SK-N-SH treated with all-trans-retinoic acid at 6 μM for 48 hours (cell line): ENCODE data around the gene NLGN2.
A peak's percentile ranks its signal among the peaks of the same experiment; 100 is the strongest.

Source experiments
- ATAC-seq: fragments of 200-7000 bp; cut with Tn5 transposase; 3 replicates; pipeline ENCODE4 v1.9.1; 2020; ENCODE audit warnings: mild to moderate bottlenecking, moderate library complexity
- ARNTL ChIP-seq: fragments of 450-650 bp; formaldehyde crosslinking; IDR thresholded peaks from 2 replicates; pipeline ENCODE4 v1.5.0; 2020; ENCODE audit warnings: low read depth, mild to moderate bottlenecking, moderate library complexity, borderline replicate concordance
- BACH2 ChIP-seq: fragments of 250-450 bp; sonication (Bioruptor Pico); IDR thresholded peaks from 2 replicates; pipeline ENCODE4 v1.9.0; 2021; ENCODE audit warnings: mild to moderate bottlenecking, borderline replicate concordance
- CSDC2 ChIP-seq: fragments of 250-450 bp; sonication (Bioruptor Pico); IDR thresholded peaks from 2 replicates; pipeline ENCODE4 v1.5.0; 2020; ENCODE audit warnings: mild to moderate bottlenecking, moderate library complexity
- ESRRG ChIP-seq: fragments of 250-450 bp; sonication (Bioruptor Pico); IDR thresholded peaks from 2 replicates; pipeline ENCODE4 v1.6.1; 2021; ENCODE audit warnings: mild to moderate bottlenecking
- ISL1 ChIP-seq: fragments of 250-450 bp; sonication (Bioruptor Pico); IDR thresholded peaks from 2 replicates; pipeline ENCODE4 v2.1.2; 2022; ENCODE audit warnings: mild to moderate bottlenecking, moderate library complexity
- OSR1 ChIP-seq: fragments of 250-450 bp; sonication (Bioruptor Pico); IDR thresholded peaks from 2 replicates; pipeline ENCODE4 v1.8.0; 2022; ENCODE audit warnings: moderate library complexity, mild to moderate bottlenecking, inconsistent platforms
- PPARA ChIP-seq: fragments of 250-450 bp; sonication (Bioruptor Pico); IDR thresholded peaks from 2 replicates; pipeline ENCODE4 v1.5.0; 2020; ENCODE audit warnings: mild to moderate bottlenecking, borderline replicate concordance
- SNAI2 ChIP-seq: fragments of 250-450 bp; sonication (Bioruptor Pico); IDR thresholded peaks from 2 replicates; pipeline ENCODE4 v1.5.0; 2020; ENCODE audit warnings: mild to moderate bottlenecking, moderate library complexity
- TCF4 ChIP-seq: fragments of 250-450 bp; sonication (Bioruptor Pico); IDR thresholded peaks from 2 replicates; pipeline ENCODE4 v1.8.0; 2021; ENCODE audit warnings: mild to moderate bottlenecking, moderate library complexity, borderline replicate concordance
- TOX ChIP-seq: fragments of 250-450 bp; sonication (Bioruptor Pico); IDR thresholded peaks from 2 replicates; pipeline ENCODE4 v1.8.0; 2021; ENCODE audit warnings: mild to moderate bottlenecking, moderate library complexity, borderline replicate concordance
- ZC3H10 ChIP-seq: fragments of 250-450 bp; sonication (Bioruptor Pico); IDR thresholded peaks from 2 replicates; pipeline ENCODE4 v1.5.1; 2021; ENCODE audit warnings: mild to moderate bottlenecking, moderate library complexity
- ZFP3 ChIP-seq: fragments of 250-450 bp; sonication (Bioruptor Pico); IDR thresholded peaks from 2 replicates; pipeline ENCODE4 v1.5.0; 2020; ENCODE audit warnings: mild to moderate bottlenecking, moderate library complexity
- ZFP30 ChIP-seq: fragments of 450-650 bp; formaldehyde crosslinking; IDR thresholded peaks from 2 replicates; pipeline ENCODE4 v1.5.0; 2022; ENCODE audit warnings: mild to moderate bottlenecking, moderate library complexity
- ZNF565 ChIP-seq: fragments of 450-650 bp; formaldehyde crosslinking; conservative IDR thresholded peaks from 2 replicates; pipeline ENCODE4 v1.5.0; 2020; ENCODE audit warnings: low read depth, mild to moderate bottlenecking, moderate library complexity
- TF ChIP-seq, protein P1 (sequence below): fragments of 250-450 bp; sonication (Bioruptor Pico); IDR thresholded peaks from 2 replicates; pipeline ENCODE4 v1.8.0; 2021; ENCODE audit warnings: low read depth, mild to moderate bottlenecking, moderate library complexity, borderline replicate concordance
- TF ChIP-seq, protein P2 (sequence below): fragments of 250-450 bp; sonication (Bioruptor Pico); IDR thresholded peaks from 2 replicates; pipeline ENCODE4 v1.5.1; 2020; ENCODE audit warnings: low read depth, mild to moderate bottlenecking, moderate library complexity
- TF ChIP-seq, protein P3 (sequence below): fragments of 250-450 bp; sonication (Bioruptor Pico); IDR thresholded peaks from 2 replicates; pipeline ENCODE4 v1.5.1; 2021; ENCODE audit warnings: mild to moderate bottlenecking, moderate library complexity
- TF ChIP-seq, protein P4 (sequence below): fragments of 250-450 bp; sonication (Bioruptor Pico); IDR thresholded peaks from 2 replicates; pipeline ENCODE4 v1.8.0; 2020; ENCODE audit warnings: mild to moderate bottlenecking, moderate library complexity, borderline replicate concordance

The NLGN2 gene

DNA sequence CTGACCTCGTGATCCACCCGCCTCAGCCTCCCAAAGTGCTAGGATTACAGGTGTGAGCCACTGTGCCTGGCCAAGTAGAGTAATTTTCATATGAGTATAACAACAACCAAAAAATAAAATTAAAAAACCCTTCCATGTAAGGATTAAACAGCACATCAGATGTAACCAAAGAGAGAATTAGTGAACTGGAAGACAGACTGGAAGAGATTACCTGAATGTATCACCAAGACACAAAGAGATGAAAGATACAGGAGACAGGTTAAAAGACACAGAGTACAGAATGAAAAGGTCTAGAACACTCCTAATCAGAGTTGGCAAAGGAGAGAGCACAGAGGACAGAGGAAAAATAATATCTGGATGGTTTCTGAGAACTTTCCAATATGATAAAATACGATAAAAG lies 28.5 kb upstream of the NLGN2 start:
- TF ChIP-seq CSDC2 (CRISPR knock-in tag): no peak
- TF ChIP-seq ESRRG (CRISPR knock-in tag): no peak
- no peak for TF ChIP-seq TOX (CRISPR knock-in tag)
- TF ChIP-seq ZFP30: peak; percentile 98
- TF ChIP-seq, protein P1, sequence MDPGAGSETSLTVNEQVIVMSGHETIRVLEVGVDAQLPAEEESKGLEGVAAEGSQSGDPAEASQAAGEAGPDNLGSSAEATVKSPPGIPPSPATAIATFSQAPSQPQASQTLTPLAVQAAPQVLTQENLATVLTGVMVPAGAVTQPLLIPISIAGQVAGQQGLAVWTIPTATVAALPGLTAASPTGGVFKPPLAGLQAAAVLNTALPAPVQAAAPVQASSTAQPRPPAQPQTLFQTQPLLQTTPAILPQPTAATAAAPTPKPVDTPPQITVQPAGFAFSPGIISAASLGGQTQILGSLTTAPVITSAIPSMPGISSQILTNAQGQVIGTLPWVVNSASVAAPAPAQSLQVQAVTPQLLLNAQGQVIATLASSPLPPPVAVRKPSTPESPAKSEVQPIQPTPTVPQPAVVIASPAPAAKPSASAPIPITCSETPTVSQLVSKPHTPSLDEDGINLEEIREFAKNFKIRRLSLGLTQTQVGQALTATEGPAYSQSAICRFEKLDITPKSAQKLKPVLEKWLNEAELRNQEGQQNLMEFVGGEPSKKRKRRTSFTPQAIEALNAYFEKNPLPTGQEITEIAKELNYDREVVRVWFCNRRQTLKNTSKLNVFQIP (CRISPR knock-in tag): no peak
- no peak for TF ChIP-seq SNAI2 (CRISPR knock-in tag)

DNA sequence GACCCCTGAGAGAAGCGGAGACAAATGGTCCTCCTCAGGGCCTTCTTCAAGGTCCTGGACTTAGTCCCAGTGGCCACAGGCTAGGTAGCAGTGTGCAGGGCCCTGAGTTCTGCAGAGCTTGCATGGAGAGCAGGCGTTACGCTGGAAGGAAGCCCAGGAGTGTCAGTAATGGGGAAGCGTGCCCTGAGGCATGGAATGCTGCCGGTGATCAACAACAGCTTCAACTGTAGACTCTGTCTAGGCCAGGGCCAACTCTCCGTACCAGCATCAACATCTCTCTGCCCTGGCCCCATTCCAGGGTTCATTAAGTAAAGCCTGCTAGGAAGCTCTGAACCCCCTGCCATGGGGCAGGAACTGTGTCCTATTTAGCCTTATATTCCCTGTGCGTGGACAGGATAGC lies 27.3 kb upstream of the NLGN2 start:
- no peak for TF ChIP-seq ZFP3 (CRISPR knock-in tag)
- TF ChIP-seq, protein P2, sequence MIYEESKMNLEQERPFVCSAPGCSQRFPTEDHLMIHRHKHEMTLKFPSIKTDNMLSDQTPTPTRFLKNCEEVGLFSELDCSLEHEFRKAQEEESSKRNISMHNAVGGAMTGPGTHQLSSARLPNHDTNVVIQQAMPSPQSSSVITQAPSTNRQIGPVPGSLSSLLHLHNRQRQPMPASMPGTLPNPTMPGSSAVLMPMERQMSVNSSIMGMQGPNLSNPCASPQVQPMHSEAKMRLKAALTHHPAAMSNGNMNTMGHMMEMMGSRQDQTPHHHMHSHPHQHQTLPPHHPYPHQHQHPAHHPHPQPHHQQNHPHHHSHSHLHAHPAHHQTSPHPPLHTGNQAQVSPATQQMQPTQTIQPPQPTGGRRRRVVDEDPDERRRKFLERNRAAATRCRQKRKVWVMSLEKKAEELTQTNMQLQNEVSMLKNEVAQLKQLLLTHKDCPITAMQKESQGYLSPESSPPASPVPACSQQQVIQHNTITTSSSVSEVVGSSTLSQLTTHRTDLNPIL (CRISPR knock-in tag): no peak
- no peak for TF ChIP-seq TOX (CRISPR knock-in tag)
- TF ChIP-seq PPARA (CRISPR knock-in tag): no peak
- TF ChIP-seq CSDC2 (CRISPR knock-in tag): no peak
- TF ChIP-seq ZFP30: no peak
- TF ChIP-seq ARNTL: no peak
- TF ChIP-seq, protein P3, sequence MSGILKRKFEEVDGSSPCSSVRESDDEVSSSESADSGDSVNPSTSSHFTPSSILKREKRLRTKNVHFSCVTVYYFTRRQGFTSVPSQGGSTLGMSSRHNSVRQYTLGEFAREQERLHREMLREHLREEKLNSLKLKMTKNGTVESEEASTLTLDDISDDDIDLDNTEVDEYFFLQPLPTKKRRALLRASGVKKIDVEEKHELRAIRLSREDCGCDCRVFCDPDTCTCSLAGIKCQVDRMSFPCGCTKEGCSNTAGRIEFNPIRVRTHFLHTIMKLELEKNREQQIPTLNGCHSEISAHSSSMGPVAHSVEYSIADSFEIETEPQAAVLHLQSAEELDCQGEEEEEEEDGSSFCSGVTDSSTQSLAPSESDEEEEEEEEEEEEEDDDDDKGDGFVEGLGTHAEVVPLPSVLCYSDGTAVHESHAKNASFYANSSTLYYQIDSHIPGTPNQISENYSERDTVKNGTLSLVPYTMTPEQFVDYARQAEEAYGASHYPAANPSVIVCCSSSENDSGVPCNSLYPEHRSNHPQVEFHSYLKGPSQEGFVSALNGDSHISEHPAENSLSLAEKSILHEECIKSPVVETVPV (CRISPR knock-in tag): no peak
- no peak for ATAC-seq

More for the DNA sequence above, 28.5 kb upstream of the NLGN2 start:
- ATAC-seq: no peak

DNA sequence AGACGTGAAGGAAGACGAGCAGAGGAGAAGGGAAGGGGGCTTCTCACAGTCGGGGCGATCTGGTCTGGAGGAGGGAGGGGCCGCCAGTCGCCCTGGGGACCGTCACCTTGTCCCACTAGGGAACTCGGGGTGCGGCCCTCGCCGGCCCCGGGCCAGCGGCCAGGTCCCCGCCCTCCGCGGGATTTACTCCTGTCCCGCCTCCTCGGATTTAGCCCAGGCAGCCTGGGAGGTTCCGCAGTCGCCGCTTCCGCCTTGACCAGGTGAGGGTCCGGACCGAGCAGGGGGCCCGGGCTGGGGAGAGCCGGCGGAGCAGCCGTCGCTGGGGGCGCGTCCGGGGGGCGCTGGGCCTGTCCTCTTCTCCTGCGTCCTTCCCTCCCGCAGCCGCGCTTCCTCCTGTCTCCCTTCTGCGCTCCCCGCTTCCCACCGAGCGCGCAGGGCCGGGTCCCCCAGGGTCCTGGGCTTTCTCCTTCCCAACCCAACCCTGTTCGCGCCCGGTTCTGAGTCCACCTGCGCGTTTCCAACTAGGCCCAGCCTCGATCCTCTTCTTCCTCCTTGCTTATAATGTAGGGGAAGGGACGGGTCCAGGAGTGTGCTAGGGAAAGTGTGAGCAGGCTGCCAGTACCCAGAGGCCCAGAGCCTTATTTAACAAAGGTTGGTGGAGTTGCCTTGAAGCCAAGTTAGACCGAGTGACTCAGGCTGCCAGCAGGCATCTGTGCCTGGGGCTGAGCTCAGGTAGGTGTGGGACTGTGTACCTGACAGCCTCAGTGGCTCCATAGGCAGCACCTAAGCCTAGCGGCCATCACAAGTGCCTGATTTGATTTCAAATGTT lies 26.6 kb upstream of the NLGN2 start, which contains the start of gene TNK1:
TSS of gene TNK1 (plus strand) at position 235 of the 829 bp plus-strand sequence. CDS start 1,838 bp downstream, outside the sequence.
- peak; percentile 12; the same call in 2 of the 3 replicates for ATAC-seq
- no peak for TF ChIP-seq ISL1 (CRISPR knock-in tag)
- TF ChIP-seq, protein P1 (CRISPR knock-in tag): no peak
- TF ChIP-seq, protein P2 (CRISPR knock-in tag): no peak
- no peak for TF ChIP-seq OSR1 (CRISPR knock-in tag)
- TF ChIP-seq ESRRG (CRISPR knock-in tag): no peak
- no peak for TF ChIP-seq BACH2 (CRISPR knock-in tag)
- TF ChIP-seq CSDC2 (CRISPR knock-in tag): no peak
- no peak for TF ChIP-seq ZC3H10 (CRISPR knock-in tag)
- no peak for TF ChIP-seq PPARA (CRISPR knock-in tag)
- TF ChIP-seq TCF4 (CRISPR knock-in tag): no peak
- no peak for TF ChIP-seq ZFP3 (CRISPR knock-in tag)
- no peak for TF ChIP-seq ZNF565 (CRISPR knock-in tag)
- no peak for TF ChIP-seq TOX (CRISPR knock-in tag)
- TF ChIP-seq, protein P3 (CRISPR knock-in tag): no peak
- no peak for TF ChIP-seq ARNTL
- TF ChIP-seq, protein P4, sequence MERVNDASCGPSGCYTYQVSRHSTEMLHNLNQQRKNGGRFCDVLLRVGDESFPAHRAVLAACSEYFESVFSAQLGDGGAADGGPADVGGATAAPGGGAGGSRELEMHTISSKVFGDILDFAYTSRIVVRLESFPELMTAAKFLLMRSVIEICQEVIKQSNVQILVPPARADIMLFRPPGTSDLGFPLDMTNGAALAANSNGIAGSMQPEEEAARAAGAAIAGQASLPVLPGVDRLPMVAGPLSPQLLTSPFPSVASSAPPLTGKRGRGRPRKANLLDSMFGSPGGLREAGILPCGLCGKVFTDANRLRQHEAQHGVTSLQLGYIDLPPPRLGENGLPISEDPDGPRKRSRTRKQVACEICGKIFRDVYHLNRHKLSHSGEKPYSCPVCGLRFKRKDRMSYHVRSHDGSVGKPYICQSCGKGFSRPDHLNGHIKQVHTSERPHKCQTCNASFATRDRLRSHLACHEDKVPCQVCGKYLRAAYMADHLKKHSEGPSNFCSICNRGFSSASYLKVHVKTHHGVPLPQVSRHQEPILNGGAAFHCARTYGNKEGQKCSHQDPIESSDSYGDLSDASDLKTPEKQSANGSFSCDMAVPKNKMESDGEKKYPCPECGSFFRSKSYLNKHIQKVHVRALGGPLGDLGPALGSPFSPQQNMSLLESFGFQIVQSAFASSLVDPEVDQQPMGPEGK (CRISPR knock-in tag): no peak
- TF ChIP-seq ZFP30: no peak
